ENCODE measurements around the gene AMPH.
"Not testable (repeated sequence)": the region's sequence is repeated elsewhere in the genome, so short reads cannot be mapped to it uniquely, and the experiment has no call there.

The AMPH gene

DNA sequence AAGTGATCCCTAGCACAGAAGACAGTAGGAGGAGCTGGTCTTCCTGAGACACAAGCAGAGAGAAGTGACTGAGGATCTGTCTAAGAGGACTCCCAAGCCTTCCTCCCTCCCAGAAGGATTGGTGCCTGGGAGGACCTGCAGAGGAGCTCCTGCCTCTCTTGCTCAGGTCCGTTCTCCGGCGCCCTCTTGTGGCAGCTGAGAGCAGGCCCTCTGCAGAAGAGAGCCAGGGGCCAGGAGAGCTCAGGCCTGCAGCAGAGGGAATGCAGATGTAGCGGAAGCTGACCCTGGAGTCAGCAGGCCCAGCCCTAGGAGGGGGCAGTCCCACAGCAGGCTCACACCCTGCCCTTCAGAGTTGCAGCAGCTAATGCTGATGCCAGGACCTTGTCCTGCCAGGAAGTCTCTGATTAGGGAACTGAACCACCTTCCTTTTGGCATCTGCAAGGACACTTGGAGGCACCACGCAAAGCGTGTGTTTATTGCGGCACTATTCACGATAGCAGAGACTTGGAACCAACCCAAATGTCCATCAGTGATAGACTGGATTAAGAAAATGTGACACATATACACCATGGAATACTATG lies 276.8 kb downstream of the AMPH start:
- not testable (repeated sequence) for H3K79me2 ChIP-seq (ENCODE audit: control insufficient read depth, insufficient read depth, low read length, unreplicated experiment); H3K27ac ChIP-seq (ENCODE audit: low read depth, low read length); H3K4me1 ChIP-seq (ENCODE audit: control insufficient read depth, insufficient read depth, low read length, unreplicated experiment)

DNA sequence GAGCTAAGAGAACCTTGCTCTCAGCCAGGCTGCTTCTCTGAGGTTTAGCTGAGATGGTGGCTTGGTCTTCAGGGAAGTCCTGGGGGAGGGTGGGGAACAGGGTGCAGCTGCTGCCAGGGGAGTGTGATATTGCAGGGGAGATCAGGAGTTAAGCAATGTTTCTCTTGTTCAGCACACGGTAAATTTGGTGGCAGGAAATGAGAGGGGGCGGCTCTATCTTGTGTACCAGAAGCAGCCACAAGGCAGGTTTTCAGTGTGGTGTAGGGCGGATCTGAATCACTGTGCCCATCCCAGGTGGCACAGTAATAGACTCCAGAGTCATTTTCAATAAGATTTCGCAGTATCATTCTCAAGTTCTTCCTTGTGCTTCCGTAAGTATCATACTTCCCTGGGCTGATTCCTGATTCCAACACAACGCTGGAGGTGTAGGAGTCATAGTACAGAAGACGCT lies 277.7 kb downstream of the AMPH start:
- H2AFZ ChIP-seq (ENCODE audit: low read length, unreplicated experiment); H3K27me3 ChIP-seq (ENCODE audit: insufficient read depth, low read length); H3K36me3 ChIP-seq (ENCODE audit: insufficient read depth, low read length); H3K27ac ChIP-seq (ENCODE audit: low read depth, low read length); H3K79me2 ChIP-seq (ENCODE audit: control insufficient read depth, insufficient read depth, low read length, unreplicated experiment); H3K4me3 ChIP-seq (ENCODE audit: low read depth, low read length); H3K4me1 ChIP-seq (ENCODE audit: control insufficient read depth, insufficient read depth, low read length, unreplicated experiment): not testable (repeated sequence)

More for the DNA sequence above, 276.8 kb downstream of the AMPH start:
- not testable (repeated sequence) for H3K27me3 ChIP-seq (ENCODE audit: insufficient read depth, low read length); H3K36me3 ChIP-seq (ENCODE audit: insufficient read depth, low read length); H2AFZ ChIP-seq (ENCODE audit: low read length, unreplicated experiment); H3K4me3 ChIP-seq (ENCODE audit: low read depth, low read length)

DNA sequence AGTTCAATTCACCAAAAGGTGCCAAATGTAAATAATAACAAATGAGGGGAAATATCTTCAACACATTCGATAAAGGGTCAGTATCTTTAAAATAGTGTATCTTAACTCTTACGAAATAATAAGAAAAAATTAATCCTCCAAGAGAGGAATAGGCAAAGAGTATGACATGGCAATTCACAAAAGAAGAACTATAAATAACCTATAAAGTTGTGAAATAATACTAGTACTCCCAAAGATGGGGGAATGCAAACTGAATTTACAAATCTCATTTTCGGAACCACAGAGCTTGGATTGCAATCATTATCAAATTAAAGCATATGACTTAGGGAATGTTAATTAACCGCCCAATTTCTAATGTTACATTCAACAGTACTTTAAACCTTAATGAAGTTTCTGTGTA lies 279.6 kb downstream of the AMPH start:
- H3K27ac ChIP-seq (ENCODE audit: low read depth, low read length) = no peak overlapping the region
- no peak overlapping the region for H3K4me3 ChIP-seq (ENCODE audit: low read depth, low read length)
- no peaks in the 10 kb centered on the region for H3K27me3 ChIP-seq (ENCODE audit: insufficient read depth, low read length)
- no peaks in the 10 kb centered on the region for H3K4me1 ChIP-seq (ENCODE audit: control insufficient read depth, insufficient read depth, low read length, unreplicated experiment)
- no peaks in the 10 kb centered on the region for H3K36me3 ChIP-seq (ENCODE audit: insufficient read depth, low read length)
- no peaks in the 10 kb centered on the region for H3K79me2 ChIP-seq (ENCODE audit: control insufficient read depth, insufficient read depth, low read length, unreplicated experiment)
- no peak overlapping the region for H2AFZ ChIP-seq (ENCODE audit: low read length, unreplicated experiment)

DNA sequence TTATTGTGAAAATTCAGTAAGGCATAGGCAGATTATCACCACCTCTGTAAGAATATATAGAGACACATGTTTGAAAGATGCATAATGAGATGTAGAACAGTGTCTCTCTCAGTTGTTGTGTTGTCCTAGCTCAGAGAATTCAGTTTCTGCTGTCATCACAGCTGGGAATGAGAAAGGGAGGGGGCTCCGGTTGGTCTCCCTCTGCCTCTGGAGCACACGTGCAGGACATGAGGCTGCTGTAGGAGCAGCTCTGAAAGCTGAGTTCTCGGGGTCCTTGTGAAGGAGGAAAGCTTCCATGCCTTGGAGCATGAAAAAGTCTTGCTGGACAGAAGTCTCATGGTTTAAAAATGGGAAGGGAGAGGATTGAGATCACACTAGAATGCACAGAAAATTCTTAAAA lies 280.4 kb downstream of the AMPH start:
- not testable (repeated sequence) for H3K79me2 ChIP-seq (ENCODE audit: control insufficient read depth, insufficient read depth, low read length, unreplicated experiment); H3K4me3 ChIP-seq (ENCODE audit: low read depth, low read length); H3K27ac ChIP-seq (ENCODE audit: low read depth, low read length); H3K27me3 ChIP-seq (ENCODE audit: insufficient read depth, low read length); H3K4me1 ChIP-seq (ENCODE audit: control insufficient read depth, insufficient read depth, low read length, unreplicated experiment); H2AFZ ChIP-seq (ENCODE audit: low read length, unreplicated experiment); H3K36me3 ChIP-seq (ENCODE audit: insufficient read depth, low read length)

DNA sequence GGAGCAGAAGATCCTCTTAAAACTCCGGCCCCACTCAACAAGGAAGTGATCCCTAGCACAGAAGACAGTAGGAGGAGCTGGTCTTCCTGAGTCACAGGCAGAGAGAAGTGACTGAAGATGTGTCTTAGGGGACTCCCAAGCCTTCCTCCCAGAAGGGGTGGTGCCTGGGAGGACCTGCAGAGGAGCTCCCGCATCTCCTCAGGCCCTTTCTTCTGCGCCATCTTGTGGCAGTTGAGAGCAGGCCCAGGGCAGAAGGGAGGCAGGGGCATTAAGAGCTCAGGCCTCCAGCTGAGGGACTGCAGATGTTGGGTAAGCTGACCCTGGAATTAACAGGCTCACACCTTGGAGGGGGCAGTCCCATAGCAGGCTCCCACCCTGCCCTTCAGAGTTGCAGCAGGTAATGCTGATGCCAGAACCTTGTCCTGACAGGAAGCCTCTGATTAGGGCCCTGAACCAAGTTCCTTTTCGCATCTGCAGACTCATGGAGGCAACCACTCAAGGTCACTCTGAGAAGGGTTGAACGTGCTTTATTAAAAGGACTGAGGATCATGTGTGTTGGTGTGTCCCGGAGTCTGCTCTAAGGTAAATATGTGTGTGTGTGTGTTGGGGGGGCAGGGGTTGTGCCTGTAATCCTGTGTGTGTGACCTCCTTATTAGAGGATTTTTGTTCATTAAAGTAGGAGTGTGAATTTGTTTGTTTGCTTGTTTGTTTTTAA lies 281.1 kb downstream of the AMPH start:
- not testable (repeated sequence) for H3K4me1 ChIP-seq (ENCODE audit: control insufficient read depth, insufficient read depth, low read length, unreplicated experiment); H3K4me3 ChIP-seq (ENCODE audit: low read depth, low read length); H3K79me2 ChIP-seq (ENCODE audit: control insufficient read depth, insufficient read depth, low read length, unreplicated experiment); H3K27me3 ChIP-seq (ENCODE audit: insufficient read depth, low read length); H3K27ac ChIP-seq (ENCODE audit: low read depth, low read length); H2AFZ ChIP-seq (ENCODE audit: low read length, unreplicated experiment); H3K36me3 ChIP-seq (ENCODE audit: insufficient read depth, low read length)

DNA sequence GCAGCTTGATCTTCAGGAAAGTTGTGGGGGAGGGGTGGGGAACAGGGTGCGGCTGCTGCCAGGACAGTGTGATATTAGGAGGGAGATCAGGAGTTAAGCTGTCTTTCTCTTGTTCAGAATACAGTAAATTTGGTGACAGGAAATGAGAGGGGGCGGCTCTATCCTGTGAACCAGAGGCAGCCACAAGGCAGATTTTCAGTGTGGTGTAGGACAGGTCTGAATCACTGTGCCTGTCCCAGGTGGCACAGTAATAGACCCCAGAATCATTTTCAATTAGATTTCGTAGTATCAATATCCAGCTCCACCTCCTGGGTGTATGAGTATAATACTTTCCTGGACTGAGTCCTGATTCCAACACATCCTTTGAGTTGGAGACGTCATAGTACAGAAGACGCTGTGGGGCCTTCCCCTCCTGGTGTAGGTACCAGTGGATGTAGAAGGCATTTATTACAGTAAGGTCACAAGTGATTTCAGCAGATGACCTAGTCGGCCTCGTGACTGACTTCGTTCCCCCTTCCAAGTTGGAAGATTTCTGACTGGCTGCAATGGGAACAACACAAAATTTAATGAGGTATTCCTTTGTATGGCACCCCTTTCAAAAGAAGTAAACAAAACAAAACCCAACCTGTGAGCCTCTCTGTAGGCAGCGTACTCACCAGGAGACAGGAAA lies 281.9 kb downstream of the AMPH start:
- not testable (repeated sequence) for H3K79me2 ChIP-seq (ENCODE audit: control insufficient read depth, insufficient read depth, low read length, unreplicated experiment); H3K36me3 ChIP-seq (ENCODE audit: insufficient read depth, low read length); H3K27ac ChIP-seq (ENCODE audit: low read depth, low read length); H3K4me3 ChIP-seq (ENCODE audit: low read depth, low read length); H2AFZ ChIP-seq (ENCODE audit: low read length, unreplicated experiment); H3K4me1 ChIP-seq (ENCODE audit: control insufficient read depth, insufficient read depth, low read length, unreplicated experiment); H3K27me3 ChIP-seq (ENCODE audit: insufficient read depth, low read length)

DNA sequence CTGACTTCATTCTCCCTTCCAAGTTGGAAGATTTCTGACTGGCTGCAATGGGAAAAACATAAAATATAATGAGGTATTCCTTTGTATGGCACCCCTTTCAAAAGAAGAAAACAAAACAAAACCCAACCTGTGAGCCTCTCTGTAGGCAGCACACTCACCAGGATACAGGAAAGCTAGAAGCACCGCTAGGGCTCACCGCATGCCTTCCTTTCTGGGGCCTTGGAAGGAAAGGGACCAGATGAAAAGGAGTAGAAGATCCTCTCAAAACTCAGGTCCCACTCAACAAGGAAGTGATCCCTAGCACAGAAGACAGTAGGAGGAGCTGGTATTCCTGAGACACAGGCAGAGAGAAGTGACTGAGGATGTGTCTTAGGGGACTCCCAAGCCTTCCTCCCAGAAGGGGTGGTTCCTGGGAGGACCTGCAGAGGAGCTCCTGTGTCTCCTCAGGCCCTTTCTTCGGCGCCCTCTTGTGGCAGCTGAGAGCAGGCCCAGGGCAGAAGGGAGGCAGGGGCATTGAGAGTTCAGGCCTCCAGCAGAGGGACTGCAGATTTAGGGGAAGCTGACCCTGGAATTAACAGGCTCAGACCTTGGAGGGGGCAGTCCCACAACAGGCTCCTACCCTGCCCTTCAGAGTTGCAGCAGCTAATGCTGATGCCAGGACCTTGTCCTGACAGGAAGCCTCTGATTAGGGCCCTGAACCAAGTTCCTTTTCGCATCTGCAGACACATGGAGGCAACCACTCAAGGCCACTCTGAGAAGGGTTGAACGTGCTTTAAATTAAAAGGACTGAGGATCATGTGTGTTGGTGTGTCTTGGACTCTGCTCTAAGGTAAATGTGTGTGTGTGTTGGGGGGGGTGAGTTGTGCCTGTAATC lies 285.6 kb downstream of the AMPH start:
- not testable (repeated sequence) for H3K79me2 ChIP-seq (ENCODE audit: control insufficient read depth, insufficient read depth, low read length, unreplicated experiment); H3K27me3 ChIP-seq (ENCODE audit: insufficient read depth, low read length); H3K27ac ChIP-seq (ENCODE audit: low read depth, low read length); H3K4me1 ChIP-seq (ENCODE audit: control insufficient read depth, insufficient read depth, low read length, unreplicated experiment); H3K36me3 ChIP-seq (ENCODE audit: insufficient read depth, low read length); H2AFZ ChIP-seq (ENCODE audit: low read length, unreplicated experiment); H3K4me3 ChIP-seq (ENCODE audit: low read depth, low read length)

DNA sequence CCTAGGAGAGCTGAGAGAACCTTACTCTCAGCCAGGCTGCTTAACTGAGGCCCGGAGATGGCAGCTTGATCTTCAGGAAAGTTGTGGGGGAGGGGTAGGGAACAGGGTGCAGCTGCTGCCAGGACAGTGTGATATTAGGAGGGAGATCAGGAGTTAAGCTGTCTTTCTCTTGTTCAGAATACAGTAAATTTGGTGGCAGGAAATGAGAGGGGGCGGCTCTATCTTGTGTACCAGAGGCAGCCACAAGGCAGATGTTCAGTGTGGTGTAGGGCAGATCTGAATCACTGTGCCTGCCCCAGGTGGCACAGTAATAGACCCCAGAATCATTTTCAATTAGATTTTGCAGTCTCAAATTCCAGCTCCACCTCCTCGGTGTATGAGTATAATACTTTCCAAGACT lies 286.4 kb downstream of the AMPH start:
- H3K4me1 ChIP-seq (ENCODE audit: control insufficient read depth, insufficient read depth, low read length, unreplicated experiment); H3K27ac ChIP-seq (ENCODE audit: low read depth, low read length); H3K27me3 ChIP-seq (ENCODE audit: insufficient read depth, low read length); H3K79me2 ChIP-seq (ENCODE audit: control insufficient read depth, insufficient read depth, low read length, unreplicated experiment); H2AFZ ChIP-seq (ENCODE audit: low read length, unreplicated experiment); H3K4me3 ChIP-seq (ENCODE audit: low read depth, low read length); H3K36me3 ChIP-seq (ENCODE audit: insufficient read depth, low read length): not testable (repeated sequence)

DNA sequence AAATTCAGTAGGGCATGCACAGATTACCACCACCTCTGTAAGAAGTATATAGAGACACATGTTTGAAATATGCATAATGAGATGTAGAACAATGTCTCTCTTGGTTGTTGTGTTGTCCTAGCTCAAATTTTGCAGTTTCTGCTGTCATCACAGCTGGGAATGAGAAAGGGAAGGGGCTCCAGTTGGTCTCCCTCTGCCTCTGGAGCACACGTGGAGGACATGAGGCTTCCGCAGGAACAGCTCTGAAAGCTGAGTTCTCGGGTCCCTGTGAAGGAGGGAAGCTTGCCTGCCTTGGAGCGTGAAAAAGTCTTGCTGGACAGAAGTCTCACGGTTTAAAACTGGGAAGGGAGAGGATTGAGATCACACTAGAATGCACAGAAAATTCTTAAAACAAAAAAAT lies 289.0 kb downstream of the AMPH start:
- H3K36me3 ChIP-seq (ENCODE audit: insufficient read depth, low read length); H3K79me2 ChIP-seq (ENCODE audit: control insufficient read depth, insufficient read depth, low read length, unreplicated experiment); H3K4me3 ChIP-seq (ENCODE audit: low read depth, low read length); H2AFZ ChIP-seq (ENCODE audit: low read length, unreplicated experiment); H3K4me1 ChIP-seq (ENCODE audit: control insufficient read depth, insufficient read depth, low read length, unreplicated experiment); H3K27ac ChIP-seq (ENCODE audit: low read depth, low read length); H3K27me3 ChIP-seq (ENCODE audit: insufficient read depth, low read length): not testable (repeated sequence)

DNA sequence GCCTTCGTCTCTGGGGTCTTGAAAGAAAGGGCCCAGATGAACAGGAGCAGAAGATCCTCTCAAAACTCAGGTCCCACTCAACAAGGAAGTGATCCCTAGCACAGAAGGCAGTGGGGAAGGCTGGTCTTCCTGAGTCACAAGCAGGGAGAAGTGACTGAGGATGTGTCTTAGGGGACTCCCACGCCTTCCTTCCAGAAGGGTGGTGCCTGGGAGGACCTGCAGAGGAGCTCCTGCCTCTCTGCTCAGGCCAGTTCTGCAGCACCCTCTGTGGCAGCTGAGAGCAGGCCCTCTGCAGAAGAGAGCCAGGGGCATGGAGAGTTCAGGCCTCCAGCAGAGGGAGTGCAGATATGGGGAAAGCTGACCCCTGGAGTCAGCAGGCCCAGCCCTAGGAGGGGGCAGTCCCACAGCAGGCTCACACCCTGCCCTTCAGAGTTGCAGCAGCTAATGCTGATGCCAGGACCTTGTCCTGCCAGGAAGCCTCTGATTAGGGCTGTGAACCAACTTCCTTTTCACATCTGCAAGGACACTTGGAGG lies 289.9 kb downstream of the AMPH start:
- H3K4me1 ChIP-seq (ENCODE audit: control insufficient read depth, insufficient read depth, low read length, unreplicated experiment); H3K27ac ChIP-seq (ENCODE audit: low read depth, low read length); H3K36me3 ChIP-seq (ENCODE audit: insufficient read depth, low read length); H3K27me3 ChIP-seq (ENCODE audit: insufficient read depth, low read length); H3K4me3 ChIP-seq (ENCODE audit: low read depth, low read length); H3K79me2 ChIP-seq (ENCODE audit: control insufficient read depth, insufficient read depth, low read length, unreplicated experiment): not testable (repeated sequence)
- peak overlapping the region; percentile 53 for H2AFZ ChIP-seq (ENCODE audit: low read length, unreplicated experiment)
